Endothelial cell of umbilical vein (primary cell): ENCODE data around the gene AP1B1. TPM values are rescaled to one million over a fixed set of nuclear protein-coding genes. Genes with fewer than 3 reads are reported as not detected.

Experiments used
- BruUV-seq: library from RNA; stranded (reverse); fragments of 400-500 nt; replicated peaks from 2 replicates; lab custom pipeline; 2021; lab: Mats Ljungman, UMichigan
- CTCF ChIA-PET: fragments of 300-600, 350-600 bp; sonication (Branson Sonifier 250); formaldehyde crosslinking; loops from one replicate; lab custom pipeline; 2021; ENCODE audit warnings: antibody characterized with exemption, inconsistent platforms; lab: Charles Lee
- POLR2A ChIA-PET: fragments of 300-600, 350-600 bp; sonication (Branson Sonifier 250); formaldehyde crosslinking; loops from one replicate; lab custom pipeline; 2021; ENCODE audit warnings: antibody characterized with exemption, inconsistent platforms; lab: Charles Lee
- DNase-seq: peaks from one replicate; pipeline ENCODE4 v3.0.0-alpha.2; 2011; ENCODE audit warnings: low read depth, low spot score
- FAIRE-seq: peaks from 2 replicates; lab custom pipeline; 2011; peaks lifted over from hg19 to GRCh38; lab: Jason Lieb, UNC
- H2AFZ ChIP-seq: 2 replicates; pipeline ENCODE4 v1.6.0; 2012; ENCODE audit warnings: low read depth, low read length, control low read depth, inconsistent platforms
- H3K27ac ChIP-seq: 2 replicates; pipeline ENCODE4 v1.5.1; 2011; ENCODE audit warnings: low read depth, mild to moderate bottlenecking, control low read depth, low read length, moderate library complexity; ENCODE audit not compliant: insufficient read depth
- H3K27me3 ChIP-seq, 2 experiments: 2 replicates each; pipeline versions ENCODE4 v1.6.0 to v1.6.1; 2011; ENCODE audit warnings: low read length in 2 of 2, mixed read lengths in 1 of 2; ENCODE audit not compliant: control insufficient read depth in 2 of 2, insufficient read depth in 2 of 2
- H3K36me3 ChIP-seq, 2 experiments: 2 replicates in 1 of 2; 3 replicates in 1 of 2; pipeline ENCODE4 v1.5.1; 2011; ENCODE audit warnings: low read length in 2 of 2, mild to moderate bottlenecking in 1 of 2, moderate library complexity in 1 of 2; ENCODE audit not compliant: control insufficient read depth in 2 of 2, insufficient read depth in 2 of 2; ENCODE audit errors: extremely low read depth in 1 of 2
- H3K4me1 ChIP-seq: 3 replicates; pipeline ENCODE4 v1.5.1; 2011; ENCODE audit warnings: mild to moderate bottlenecking, low read length; ENCODE audit not compliant: control insufficient read depth, insufficient read depth; ENCODE audit errors: extremely low read depth
- H3K4me2 ChIP-seq: 2 replicates; pipeline ENCODE4 v1.6.1; 2011; ENCODE audit warnings: low read length, control low read depth, mixed read lengths; ENCODE audit not compliant: insufficient read depth
- H3K4me3 ChIP-seq, 3 experiments: fragments of 200-600 bp in 1 of 3; sonication (generic), shearing (Covaris generic) in 1 of 3; replicated peaks in 1 of 3; 2 replicates each; pipeline ENCODE4 v1.5.1; 2011 to 2016; ENCODE audit warnings: control low read depth in 3 of 3, low read length in 3 of 3, mild to moderate bottlenecking in 2 of 3, inconsistent platforms in 1 of 3, low read depth in 1 of 3, moderate library complexity in 1 of 3; ENCODE audit not compliant: insufficient read depth in 1 of 3
- H3K79me2 ChIP-seq: 2 replicates; pipeline ENCODE4 v1.6.0; 2012; ENCODE audit warnings: low read length, inconsistent platforms; ENCODE audit not compliant: control insufficient read depth, insufficient read depth
- H3K9ac ChIP-seq: replicated peaks from 2 replicates; pipeline ENCODE3; 2011; ENCODE audit warnings: low read length, control low read depth; ENCODE audit not compliant: insufficient read depth; ENCODE audit errors: extremely low read depth
- H3K9me1 ChIP-seq: replicated peaks from 3 replicates; pipeline ENCODE4 v1.6.0; 2011; ENCODE audit warnings: mild to moderate bottlenecking, low read length; ENCODE audit not compliant: control insufficient read depth, insufficient read depth; ENCODE audit errors: extremely low read depth
- H3K9me3 ChIP-seq: replicated peaks from 2 replicates; pipeline ENCODE4 v1.5.1; 2012; ENCODE audit warnings: low read length, inconsistent platforms; ENCODE audit not compliant: control insufficient read depth, insufficient read depth
- H4K20me1 ChIP-seq: replicated peaks from 2 replicates; pipeline ENCODE3; 2011; ENCODE audit warnings: mild to moderate bottlenecking, low read length; ENCODE audit not compliant: control insufficient read depth, insufficient read depth; ENCODE audit errors: extremely low read depth
- EZH2 ChIP-seq: IDR thresholded peaks from 2 replicates; pipeline ENCODE4 v1.6.1; 2012; ENCODE audit warnings: borderline replicate concordance, low read depth, mild to moderate bottlenecking, moderate library complexity, low read length, inconsistent platforms; ENCODE audit not compliant: severe bottlenecking
- FOS ChIP-seq: IDR thresholded peaks from 2 replicates; pipeline ENCODE4 v1.6.1; 2011; ENCODE audit warnings: mild to moderate bottlenecking, low read length, moderate library complexity, borderline replicate concordance; ENCODE audit not compliant: insufficient read depth
- GATA2 ChIP-seq: IDR thresholded peaks from 2 replicates; pipeline ENCODE4 v1.7.0; 2011; ENCODE audit warnings: low read depth, mild to moderate bottlenecking, moderate library complexity, mixed read lengths, low read length; ENCODE audit not compliant: insufficient read length, insufficient read depth
- JUN ChIP-seq: IDR thresholded peaks from 2 replicates; pipeline ENCODE4 v1.6.1; 2011; ENCODE audit warnings: borderline replicate concordance, low read depth; ENCODE audit not compliant: insufficient read length, insufficient read depth
- MYC ChIP-seq: IDR thresholded peaks from one replicate; pipeline ENCODE4 v1.6.1; 2011; ENCODE audit warnings: mild to moderate bottlenecking, low read depth, low read length
- POLR2A ChIP-seq: IDR thresholded peaks from 2 replicates; pipeline ENCODE4 v1.6.1; 2012; ENCODE audit warnings: low read depth, mild to moderate bottlenecking, control low read depth, low read length
- POLR2AphosphoS5 ChIP-seq: IDR thresholded peaks from 2 replicates; pipeline ENCODE4 v1.6.1; 2012; ENCODE audit warnings: low read depth, mild to moderate bottlenecking, control low read depth, low read length, moderate library complexity; ENCODE audit not compliant: insufficient read depth
- dilution Hi-C: fragments of 300-500 bp; cut with MboI; formaldehyde crosslinking; loops from one replicate; pipeline ENCODE4 v1.15.0; 2019; ENCODE audit warnings: low sequenced_read_pairs; ENCODE audit not compliant: extremely low pct_ligation_motif_present
- intact Hi-C: fragments of 100-400 bp; cut with micrococcal nuclease; formaldehyde crosslinking; loops from one replicate; pipeline ENCODE4 v1.10.0; 2022
- polyA plus RNA-seq, 4 experiments: library from polyadenylated mRNA; depleted of rRNA in 3 of 4; stranded (reverse) in 3 of 4; unstranded in 1 of 4; fragments of >200 nt; gene quantifications; 2 replicates each; pipeline versions ENCODE4 v1.2.1 to v1.2.3, GENCODE V29; 2011 to 2012; ENCODE audit warnings: missing spikeins in 1 of 4
- total RNA-seq: library from RNA; stranded (reverse); gene quantifications from 2 replicates; pipeline ENCODE4 v1.2.3, GENCODE V29; 2021
- TF ChIP-seq, protein P1 (sequence below), 2 donors: IDR thresholded peaks; 1 replicate in 1 of 2; 2 replicates in 1 of 2; pipeline ENCODE4 v1.5.1; 2011; ENCODE audit warnings: low read length in 2 of 2, mild to moderate bottlenecking in 2 of 2, moderate library complexity in 2 of 2, control low read depth in 1 of 2, inconsistent platforms in 1 of 2, low read depth in 1 of 2; ENCODE audit not compliant: insufficient read depth in 1 of 2; ENCODE audit errors: extremely low read depth in 1 of 2
- TF ChIP-seq, protein P2 (sequence below): IDR thresholded peaks from 2 replicates; pipeline ENCODE4 v1.6.1; 2011; ENCODE audit not compliant: insufficient read depth, insufficient read length

AP1B1 gene
- total and polyA plus RNA-seq, 2 donors (not counting 3 experiments of a cell fraction or from before 2014, with no cell fraction given), result 107 to 131 TPM

DNA sequence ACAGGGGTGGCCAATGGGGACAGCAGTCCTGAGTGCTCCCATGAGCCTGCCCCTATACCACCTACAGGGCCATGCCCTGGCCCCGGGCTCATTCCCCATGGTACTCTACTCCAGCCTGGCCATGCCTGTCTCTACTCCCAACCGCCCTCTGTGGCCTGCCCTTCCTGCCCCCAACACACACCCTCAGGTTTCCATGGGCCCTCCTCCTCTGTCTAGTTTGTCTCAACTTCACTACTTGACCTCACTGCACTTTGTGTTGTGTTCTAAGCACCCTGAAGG, 46.6 kb downstream of the AP1B1 start:
- ChIA-PET POLR2A (no interaction called here), CTCF (no interaction called here)
- no peak for DNase-seq
- no peak overlapping the region for H3K4me2 ChIP-seq
- H3K79me2 ChIP-seq, result no peaks in the 10 kb centered on the region
- H3K27ac ChIP-seq, result no peak overlapping the region
- dilution Hi-C loops, result no loop called here
- intact Hi-C loops, result no loop called here
- no peak overlapping the region for H3K9ac ChIP-seq
- BruUV-seq, result no TSS peak
- H4K20me1 ChIP-seq, result no peaks in the 10 kb centered on the region
- no peaks in the 10 kb centered on the region for H3K9me3 ChIP-seq
- no peak for FAIRE-seq
- no peaks in the 10 kb centered on the region for H3K9me1 ChIP-seq
- no peaks in the 10 kb centered on the region for H3K27me3 ChIP-seq
- H3K4me3 ChIP-seq, result no peak overlapping the region
- no peaks in the 10 kb centered on the region for H3K4me1 ChIP-seq
- H2AFZ ChIP-seq, result no peak overlapping the region
- H3K36me3 ChIP-seq, result peaks cover 13 to 77% of the 10 kb centered on the region in 2 experiments
- TF ChIP-seq POLR2A (no peak), JUN (no peak), FOS (no peak), GATA2 (no peak), MYC (no peak), EZH2 (no peak), POLR2AphosphoS5 (no peak)
- TF ChIP-seq, protein P1, sequence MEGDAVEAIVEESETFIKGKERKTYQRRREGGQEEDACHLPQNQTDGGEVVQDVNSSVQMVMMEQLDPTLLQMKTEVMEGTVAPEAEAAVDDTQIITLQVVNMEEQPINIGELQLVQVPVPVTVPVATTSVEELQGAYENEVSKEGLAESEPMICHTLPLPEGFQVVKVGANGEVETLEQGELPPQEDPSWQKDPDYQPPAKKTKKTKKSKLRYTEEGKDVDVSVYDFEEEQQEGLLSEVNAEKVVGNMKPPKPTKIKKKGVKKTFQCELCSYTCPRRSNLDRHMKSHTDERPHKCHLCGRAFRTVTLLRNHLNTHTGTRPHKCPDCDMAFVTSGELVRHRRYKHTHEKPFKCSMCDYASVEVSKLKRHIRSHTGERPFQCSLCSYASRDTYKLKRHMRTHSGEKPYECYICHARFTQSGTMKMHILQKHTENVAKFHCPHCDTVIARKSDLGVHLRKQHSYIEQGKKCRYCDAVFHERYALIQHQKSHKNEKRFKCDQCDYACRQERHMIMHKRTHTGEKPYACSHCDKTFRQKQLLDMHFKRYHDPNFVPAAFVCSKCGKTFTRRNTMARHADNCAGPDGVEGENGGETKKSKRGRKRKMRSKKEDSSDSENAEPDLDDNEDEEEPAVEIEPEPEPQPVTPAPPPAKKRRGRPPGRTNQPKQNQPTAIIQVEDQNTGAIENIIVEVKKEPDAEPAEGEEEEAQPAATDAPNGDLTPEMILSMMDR (IDR thresholded peaks at IDR 0.05; ENCODE audit: extremely low read depth in 1 of 2, insufficient read depth in 1 of 2, low read depth in 1 of 2, low read length in 2 of 2), result no peak
- TF ChIP-seq, protein P2, sequence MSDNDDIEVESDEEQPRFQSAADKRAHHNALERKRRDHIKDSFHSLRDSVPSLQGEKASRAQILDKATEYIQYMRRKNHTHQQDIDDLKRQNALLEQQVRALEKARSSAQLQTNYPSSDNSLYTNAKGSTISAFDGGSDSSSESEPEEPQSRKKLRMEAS, result no peak
